DLD1 (cell line): ENCODE data around the gene OR4C16.

ENCODE experiments used
- in situ Hi-C: cut with HindIII; loops from 2 replicates; pipeline ENCODE4 v1.10.0; 2017; ENCODE audit warnings: low sequenced_read_pairs

Gene OR4C16, protein sequence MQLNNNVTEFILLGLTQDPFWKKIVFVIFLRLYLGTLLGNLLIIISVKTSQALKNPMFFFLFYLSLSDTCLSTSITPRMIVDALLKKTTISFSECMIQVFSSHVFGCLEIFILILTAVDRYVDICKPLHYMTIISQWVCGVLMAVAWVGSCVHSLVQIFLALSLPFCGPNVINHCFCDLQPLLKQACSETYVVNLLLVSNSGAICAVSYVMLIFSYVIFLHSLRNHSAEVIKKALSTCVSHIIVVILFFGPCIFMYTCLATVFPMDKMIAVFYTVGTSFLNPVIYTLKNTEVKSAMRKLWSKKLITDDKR

DNA sequence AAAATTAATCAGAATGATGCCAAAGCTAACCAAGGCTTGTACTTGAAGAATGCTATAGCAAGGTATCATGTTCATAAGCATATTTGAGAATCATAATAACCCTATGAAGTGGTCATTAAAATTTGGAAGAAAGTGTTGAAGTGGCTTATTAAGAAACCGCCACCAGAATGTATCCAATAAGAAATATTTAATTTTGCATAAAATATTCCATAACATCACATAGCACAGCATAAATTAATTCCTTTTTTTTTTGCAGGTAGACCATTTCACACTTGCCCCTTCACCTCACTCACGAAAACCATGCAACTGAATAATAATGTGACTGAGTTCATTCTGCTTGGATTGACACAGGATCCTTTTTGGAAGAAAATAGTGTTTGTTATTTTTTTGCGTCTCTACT, at the start of gene OR4C16:
Gene OR4C16, plus strand, starts transcription at position 301 of the 400 bp plus-strand sequence. Its CDS starts 0 bp downstream, at position 301.
- in situ Hi-C loops: no loop called here

DNA sequence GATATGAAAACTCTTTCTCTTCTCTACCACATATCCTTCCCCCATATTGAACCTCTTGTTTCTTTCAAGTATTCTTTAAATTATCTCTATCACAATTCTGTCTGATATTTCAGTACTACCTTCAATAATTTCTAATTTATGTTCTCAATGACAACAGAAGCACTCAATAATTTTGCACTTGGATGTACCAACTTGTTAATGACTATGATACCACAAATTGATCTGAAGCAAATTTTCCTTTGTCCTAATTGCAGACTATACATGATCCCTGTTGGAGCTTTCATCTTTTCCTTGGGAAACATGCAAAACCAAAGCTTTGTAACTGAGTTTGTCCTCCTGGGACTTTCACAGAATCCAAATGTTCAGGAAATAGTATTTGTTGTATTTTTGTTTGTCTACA, 17.8 kb upstream of the OR4C16 start, which contains the start of gene OR4C15:
Gene OR4C15, plus strand, starts transcription at position 301 of the 400 bp plus-strand sequence. Its CDS starts 0 bp downstream, at position 301.
- in situ Hi-C loops: no loop called here

DNA sequence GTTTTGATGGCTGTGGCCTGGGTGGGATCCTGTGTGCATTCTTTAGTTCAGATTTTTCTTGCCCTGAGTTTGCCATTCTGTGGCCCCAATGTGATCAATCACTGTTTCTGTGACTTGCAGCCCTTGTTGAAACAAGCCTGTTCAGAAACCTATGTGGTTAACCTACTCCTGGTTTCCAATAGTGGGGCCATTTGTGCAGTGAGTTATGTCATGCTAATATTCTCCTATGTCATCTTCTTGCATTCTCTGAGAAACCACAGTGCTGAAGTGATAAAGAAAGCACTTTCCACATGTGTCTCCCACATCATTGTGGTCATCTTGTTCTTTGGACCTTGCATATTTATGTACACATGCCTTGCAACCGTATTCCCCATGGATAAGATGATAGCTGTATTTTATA, 620 bp downstream of the OR4C16 start:
- in situ Hi-C loops: no loop called here

DNA sequence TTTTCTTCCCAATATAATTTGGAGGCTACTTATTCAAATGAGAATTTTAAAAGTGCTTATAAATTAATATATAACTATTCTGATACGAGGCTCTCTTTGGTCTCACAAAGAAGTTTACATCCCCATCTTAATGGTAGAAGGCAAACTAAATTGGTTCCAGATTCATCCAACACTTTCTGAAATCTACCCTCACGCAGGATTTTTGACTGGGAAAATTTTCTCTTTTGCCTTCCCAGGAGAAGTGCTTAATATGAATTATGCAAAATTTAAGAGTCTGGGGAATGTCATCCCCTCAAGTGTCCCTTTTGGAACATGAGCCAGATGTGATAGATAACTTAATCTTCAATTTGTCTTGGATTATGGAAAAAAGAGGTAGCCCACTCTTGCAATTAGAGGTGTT, 35.6 kb downstream of the OR4C16 start, which contains the start of gene OR4C11:
Gene OR4C11, minus strand, starts transcription at position 101 of the 400 bp plus-strand sequence. CDS start 3,272 bp downstream, outside the sequence.
- in situ Hi-C loops: no loop called here
